Liver (tissue), 9 donors: Measurements from ENCODE around the gene PDE3A. TPM values are rescaled to one million over a fixed set of nuclear protein-coding genes. Genes with fewer than 3 reads are reported as not detected.

ENCODE experiments used
- DNase-seq: peaks from one replicate; pipeline ENCODE4 v3.0.0-alpha.2; 2017; ENCODE audit warnings: low spot score
- H3K27ac ChIP-seq, 2 donors: one replicate each; pipeline ENCODE4 v1.7.0; 2013; ENCODE audit warnings: inconsistent platforms in 2 of 2, low read length in 2 of 2, control low read depth in 1 of 2, low read depth in 1 of 2, mild to moderate bottlenecking in 1 of 2
- H3K27me3 ChIP-seq, 4 donors: one replicate each; pipeline versions ENCODE4 v1.6.1 to v1.7.0; 2013; ENCODE audit warnings: low read length in 3 of 4, inconsistent platforms in 1 of 4, mild to moderate bottlenecking in 1 of 4, moderate library complexity in 1 of 4; ENCODE audit not compliant: control insufficient read depth in 4 of 4, insufficient read depth in 4 of 4
- H3K36me3 ChIP-seq, 4 donors: one replicate each; pipeline versions ENCODE4 v1.6.1 to v1.7.0; 2013; ENCODE audit warnings: low read length in 3 of 4, mild to moderate bottlenecking in 3 of 4, low read depth in 1 of 4, moderate library complexity in 1 of 4; ENCODE audit not compliant: control insufficient read depth in 4 of 4, insufficient read depth in 3 of 4
- H3K4me1 ChIP-seq, 4 donors: one replicate each; pipeline versions ENCODE4 v1.6.1 to v1.7.0; 2013; ENCODE audit warnings: low read length in 3 of 4, mild to moderate bottlenecking in 3 of 4, moderate library complexity in 1 of 4; ENCODE audit not compliant: control insufficient read depth in 4 of 4, insufficient read depth in 4 of 4
- H3K4me3 ChIP-seq, 3 donors: one replicate each; pipeline versions ENCODE4 v1.6.1 to v1.7.0; 2013; ENCODE audit warnings: low read length in 3 of 3, control low read depth in 1 of 3, low read depth in 1 of 3, mild to moderate bottlenecking in 1 of 3
- H3K9ac ChIP-seq, 2 donors: one replicate each; pipeline ENCODE4 v1.7.0; 2013; ENCODE audit warnings: low read length in 2 of 2, mild to moderate bottlenecking in 2 of 2, moderate library complexity in 2 of 2, control low read depth in 1 of 2, low read depth in 1 of 2
- H3K9me3 ChIP-seq, 4 donors: one replicate each; pipeline versions ENCODE4 v1.6.1 to v1.7.0; 2013; ENCODE audit warnings: low read length in 3 of 4; ENCODE audit not compliant: control insufficient read depth in 4 of 4
- EGR1 ChIP-seq, 2 donors: IDR thresholded peaks; 2 replicates each; pipeline ENCODE4 v1.6.1; 2016 to 2018; ENCODE audit warnings: antibody characterized with exemption in 2 of 2, low read depth in 2 of 2
- FOXA1 ChIP-seq: IDR thresholded peaks from 2 replicates; pipeline ENCODE4 v1.6.1; 2016; ENCODE audit warnings: antibody characterized with exemption
- FOXA2 ChIP-seq: IDR thresholded peaks from 2 replicates; pipeline ENCODE4 v1.6.1; 2016; ENCODE audit warnings: antibody characterized with exemption
- GABPA ChIP-seq, 2 donors: IDR thresholded peaks in 1 of 2; conservative IDR thresholded peaks in 1 of 2; 2 replicates each; pipeline ENCODE4 v1.6.1; 2016; ENCODE audit warnings: antibody characterized with exemption in 2 of 2, mild to moderate bottlenecking in 1 of 2, moderate library complexity in 1 of 2
- HNF4A ChIP-seq, 2 donors: conservative IDR thresholded peaks; 2 replicates each; pipeline ENCODE4 v1.6.1; 2016; ENCODE audit warnings: antibody characterized with exemption in 2 of 2, mild to moderate bottlenecking in 2 of 2
- HNF4G ChIP-seq: IDR thresholded peaks from 2 replicates; pipeline ENCODE4 v1.6.1; 2016; ENCODE audit warnings: antibody characterized with exemption
- JUND ChIP-seq, 2 donors: IDR thresholded peaks; 2 replicates each; pipeline ENCODE4 v1.6.1; 2016; ENCODE audit warnings: antibody characterized with exemption in 2 of 2
- NR2F2 ChIP-seq: IDR thresholded peaks from 2 replicates; pipeline ENCODE4 v1.6.1; 2016; ENCODE audit warnings: antibody characterized with exemption
- RAD21 ChIP-seq, 2 donors: IDR thresholded peaks; 2 replicates each; pipeline ENCODE4 v1.6.1; 2016; ENCODE audit warnings: antibody characterized with exemption in 2 of 2, mild to moderate bottlenecking in 2 of 2
- RXRA ChIP-seq, 2 donors: IDR thresholded peaks; 2 replicates each; pipeline ENCODE4 v1.6.1; 2017 to 2018; ENCODE audit warnings: antibody characterized with exemption in 2 of 2, mild to moderate bottlenecking in 1 of 2
- SP1 ChIP-seq: IDR thresholded peaks from 2 replicates; pipeline ENCODE4 v1.6.1; 2018; ENCODE audit warnings: antibody characterized with exemption, mild to moderate bottlenecking
- TAF1 ChIP-seq: conservative IDR thresholded peaks from 2 replicates; pipeline ENCODE4 v1.6.1; 2016; ENCODE audit warnings: antibody characterized with exemption, mild to moderate bottlenecking
- WGBS: extraction: QIAGEN DNeasy Blood & Tissue Kit; methylation state at CpG from one replicate; pipeline ENCODE4 v1.1.7; 2013; 5-methylcytosine and 5-hydroxymethylcytosine counted together
- polyA plus RNA-seq, 2 donors: library from polyadenylated mRNA; stranded (reverse) in 1 of 2; unstranded in 1 of 2; fragments of 200-250 nt in 1 of 2; fragments of >200 nt in 1 of 2; fragmentation: Nextera tagmentation in 1 of 2; extraction: Ambion mirVana in 1 of 2; gene quantifications; one replicate each; pipeline versions ENCODE4 v1.2.1 to v1.2.3, GENCODE V29; 2013 to 2015
- total RNA-seq, 2 donors: library from RNA; depleted of rRNA; stranded (reverse); fragments of >200 nt; gene quantifications; one replicate each; pipeline ENCODE4 v1.2.3, GENCODE V29; 2014
- TF ChIP-seq, protein P1 (sequence below): fragments of 150-350 bp; IDR thresholded peaks from 2 replicates; pipeline ENCODE4 v1.5.1; 2017; ENCODE audit warnings: improper control_type of control experiment, low read depth, low read length; ENCODE audit not compliant: missing input control
- TF ChIP-seq, protein P2 (sequence below): IDR thresholded peaks from 2 replicates; pipeline ENCODE4 v1.6.1; 2016; ENCODE audit warnings: antibody characterized with exemption, mild to moderate bottlenecking
- TF ChIP-seq, protein P3 (sequence below): IDR thresholded peaks from 2 replicates; pipeline ENCODE4 v1.6.1; 2016; ENCODE audit warnings: antibody characterized with exemption
- TF ChIP-seq, protein P4 (sequence below): IDR thresholded peaks from 2 replicates; pipeline ENCODE4 v1.6.1; 2016; ENCODE audit warnings: antibody characterized with exemption
- donor health status: healthy.
- donor health status: healthy.
- donor health status: healthy.
- donor health status: healthy.
- donor health status: healthy.

The PDE3A gene
- total and polyA plus RNA-seq, 4 donors, result 0.50 to 3.8 (median 2.2) TPM

DNA sequence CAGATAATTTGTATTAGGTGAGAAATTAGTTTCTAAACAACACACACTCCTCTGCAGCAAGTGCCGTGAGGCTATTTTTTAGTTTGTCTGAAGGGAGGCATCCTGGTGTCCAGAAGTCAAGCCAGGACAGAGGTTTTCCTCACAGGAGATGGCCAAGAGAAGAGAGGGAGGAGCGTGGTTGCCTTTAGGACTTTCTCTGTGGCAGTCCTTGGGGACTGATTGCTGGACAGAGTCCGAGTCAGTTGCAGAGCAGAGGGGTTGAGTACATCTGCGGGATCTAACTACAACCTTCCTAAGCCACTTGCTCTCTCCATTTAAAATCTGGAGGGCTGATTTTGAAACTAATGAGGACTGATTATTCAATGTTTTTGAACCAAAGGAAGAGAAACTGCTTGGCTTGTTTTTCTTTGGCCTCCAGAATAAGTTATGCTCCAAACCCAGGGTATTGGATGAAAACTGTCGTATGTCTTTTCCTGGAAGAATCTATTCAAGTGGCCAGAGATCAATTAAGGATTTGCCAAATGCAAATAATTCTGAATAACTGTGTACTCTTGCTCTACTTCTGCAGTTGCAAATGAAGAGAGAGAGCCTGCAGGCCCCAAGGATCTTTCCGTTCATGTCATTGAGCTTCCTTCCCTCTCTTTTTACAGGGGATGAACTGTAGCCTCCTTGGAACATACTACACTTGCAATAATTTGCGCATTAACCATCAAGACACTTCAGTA lies 328.0 kb downstream of the PDE3A start:
- WGBS, result 88% methylated on average over 7 of the region's 7 CpGs
- peaks cover 0 to 6% (median 0%) of the 10 kb centered on the region in 4 donors for H3K4me1 ChIP-seq
- no peaks in the 10 kb centered on the region for H3K27me3 ChIP-seq
- DNase-seq, result no peak
- TF ChIP-seq RAD21 (IDR thresholded peaks at IDR 0.05), result no peak
- no peak for TF ChIP-seq SP1
- TF ChIP-seq, protein P1, sequence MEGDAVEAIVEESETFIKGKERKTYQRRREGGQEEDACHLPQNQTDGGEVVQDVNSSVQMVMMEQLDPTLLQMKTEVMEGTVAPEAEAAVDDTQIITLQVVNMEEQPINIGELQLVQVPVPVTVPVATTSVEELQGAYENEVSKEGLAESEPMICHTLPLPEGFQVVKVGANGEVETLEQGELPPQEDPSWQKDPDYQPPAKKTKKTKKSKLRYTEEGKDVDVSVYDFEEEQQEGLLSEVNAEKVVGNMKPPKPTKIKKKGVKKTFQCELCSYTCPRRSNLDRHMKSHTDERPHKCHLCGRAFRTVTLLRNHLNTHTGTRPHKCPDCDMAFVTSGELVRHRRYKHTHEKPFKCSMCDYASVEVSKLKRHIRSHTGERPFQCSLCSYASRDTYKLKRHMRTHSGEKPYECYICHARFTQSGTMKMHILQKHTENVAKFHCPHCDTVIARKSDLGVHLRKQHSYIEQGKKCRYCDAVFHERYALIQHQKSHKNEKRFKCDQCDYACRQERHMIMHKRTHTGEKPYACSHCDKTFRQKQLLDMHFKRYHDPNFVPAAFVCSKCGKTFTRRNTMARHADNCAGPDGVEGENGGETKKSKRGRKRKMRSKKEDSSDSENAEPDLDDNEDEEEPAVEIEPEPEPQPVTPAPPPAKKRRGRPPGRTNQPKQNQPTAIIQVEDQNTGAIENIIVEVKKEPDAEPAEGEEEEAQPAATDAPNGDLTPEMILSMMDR, result no peak
- TF ChIP-seq, protein P2, sequence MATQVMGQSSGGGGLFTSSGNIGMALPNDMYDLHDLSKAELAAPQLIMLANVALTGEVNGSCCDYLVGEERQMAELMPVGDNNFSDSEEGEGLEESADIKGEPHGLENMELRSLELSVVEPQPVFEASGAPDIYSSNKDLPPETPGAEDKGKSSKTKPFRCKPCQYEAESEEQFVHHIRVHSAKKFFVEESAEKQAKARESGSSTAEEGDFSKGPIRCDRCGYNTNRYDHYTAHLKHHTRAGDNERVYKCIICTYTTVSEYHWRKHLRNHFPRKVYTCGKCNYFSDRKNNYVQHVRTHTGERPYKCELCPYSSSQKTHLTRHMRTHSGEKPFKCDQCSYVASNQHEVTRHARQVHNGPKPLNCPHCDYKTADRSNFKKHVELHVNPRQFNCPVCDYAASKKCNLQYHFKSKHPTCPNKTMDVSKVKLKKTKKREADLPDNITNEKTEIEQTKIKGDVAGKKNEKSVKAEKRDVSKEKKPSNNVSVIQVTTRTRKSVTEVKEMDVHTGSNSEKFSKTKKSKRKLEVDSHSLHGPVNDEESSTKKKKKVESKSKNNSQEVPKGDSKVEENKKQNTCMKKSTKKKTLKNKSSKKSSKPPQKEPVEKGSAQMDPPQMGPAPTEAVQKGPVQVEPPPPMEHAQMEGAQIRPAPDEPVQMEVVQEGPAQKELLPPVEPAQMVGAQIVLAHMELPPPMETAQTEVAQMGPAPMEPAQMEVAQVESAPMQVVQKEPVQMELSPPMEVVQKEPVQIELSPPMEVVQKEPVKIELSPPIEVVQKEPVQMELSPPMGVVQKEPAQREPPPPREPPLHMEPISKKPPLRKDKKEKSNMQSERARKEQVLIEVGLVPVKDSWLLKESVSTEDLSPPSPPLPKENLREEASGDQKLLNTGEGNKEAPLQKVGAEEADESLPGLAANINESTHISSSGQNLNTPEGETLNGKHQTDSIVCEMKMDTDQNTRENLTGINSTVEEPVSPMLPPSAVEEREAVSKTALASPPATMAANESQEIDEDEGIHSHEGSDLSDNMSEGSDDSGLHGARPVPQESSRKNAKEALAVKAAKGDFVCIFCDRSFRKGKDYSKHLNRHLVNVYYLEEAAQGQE, result no peak
- TF ChIP-seq FOXA2, result no peak
- no peak for TF ChIP-seq NR2F2
- TF ChIP-seq, protein P3, sequence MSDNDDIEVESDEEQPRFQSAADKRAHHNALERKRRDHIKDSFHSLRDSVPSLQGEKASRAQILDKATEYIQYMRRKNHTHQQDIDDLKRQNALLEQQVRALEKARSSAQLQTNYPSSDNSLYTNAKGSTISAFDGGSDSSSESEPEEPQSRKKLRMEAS, result no peak
- TF ChIP-seq, protein P4, sequence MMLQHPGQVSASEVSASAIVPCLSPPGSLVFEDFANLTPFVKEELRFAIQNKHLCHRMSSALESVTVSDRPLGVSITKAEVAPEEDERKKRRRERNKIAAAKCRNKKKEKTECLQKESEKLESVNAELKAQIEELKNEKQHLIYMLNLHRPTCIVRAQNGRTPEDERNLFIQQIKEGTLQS, result no peak
- TF ChIP-seq EGR1 (IDR thresholded peaks at IDR 0.05; ENCODE audit: low read depth in 2 of 2), result no peak
- TF ChIP-seq RXRA (IDR thresholded peaks at IDR 0.05), result no peak
- no peak for TF ChIP-seq GABPA (IDR thresholded peaks at IDR 0.05 in 1 of 2, conservative IDR thresholded peaks at IDR 0.05 in 1 of 2)
- no peak for TF ChIP-seq FOXA1
- no peak for TF ChIP-seq TAF1
- no peak for TF ChIP-seq JUND (IDR thresholded peaks at IDR 0.05)
- TF ChIP-seq HNF4A (conservative IDR thresholded peaks at IDR 0.05), result no peak
- no peak overlapping the region for H3K4me3 ChIP-seq
- no peaks in the 10 kb centered on the region for H3K36me3 ChIP-seq
- no peaks in the 10 kb centered on the region for H3K9me3 ChIP-seq
- no peak overlapping the region for H3K27ac ChIP-seq
- H3K9ac ChIP-seq, result no peak overlapping the region

DNA sequence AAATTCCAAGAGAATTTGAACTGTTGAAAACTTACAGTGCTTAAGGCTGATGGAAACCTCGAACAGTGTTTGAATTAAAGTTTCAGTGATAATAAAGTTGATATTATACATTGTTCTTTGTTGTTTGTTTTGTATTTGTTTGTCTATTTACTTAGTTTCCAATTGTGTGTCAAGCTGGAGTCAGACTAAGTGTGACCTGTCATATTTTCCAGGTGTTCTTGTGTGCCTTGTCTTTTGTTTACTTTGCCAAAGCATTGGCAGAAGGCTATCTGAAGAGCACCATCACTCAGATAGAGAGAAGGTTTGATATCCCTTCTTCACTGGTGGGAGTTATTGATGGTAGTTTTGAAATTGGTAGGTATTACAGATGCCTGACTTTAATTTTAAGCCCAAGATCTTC lies 332.8 kb downstream of the PDE3A start:
- Histone ChIP-seq H3K9me3 (no peaks in the 10 kb centered on the region), H3K4me3 (no peak overlapping the region), H3K9ac (no peak overlapping the region), H3K36me3 (no peaks in the 10 kb centered on the region), H3K27ac (no peak overlapping the region), H3K4me1 (peaks cover 0 to 6% (median 0%) of the 10 kb centered on the region in 4 donors), H3K27me3 (no peaks in the 10 kb centered on the region)
- no peak for DNase-seq
- WGBS, result 28% methylated on average over 1 of the region's 1 CpG
- TF ChIP-seq FOXA1 (no peak), HNF4A (conservative IDR thresholded peaks at IDR 0.05) (no peak), RXRA (IDR thresholded peaks at IDR 0.05) (peak in 1 of 2 donors; percentile 16), JUND (IDR thresholded peaks at IDR 0.05) (peak; percentile 57 to 69), HNF4G (no peak)
